ENCODE data around the gene TMEM82. TPM values are rescaled to one million over a fixed set of nuclear protein-coding genes. Genes with fewer than 3 reads are reported as not detected.

The TMEM82 gene
- total and polyA plus RNA-seq, 8 donors, result 0.10 to 4.9 (median 1.5) TPM; not detected in 4

DNA sequence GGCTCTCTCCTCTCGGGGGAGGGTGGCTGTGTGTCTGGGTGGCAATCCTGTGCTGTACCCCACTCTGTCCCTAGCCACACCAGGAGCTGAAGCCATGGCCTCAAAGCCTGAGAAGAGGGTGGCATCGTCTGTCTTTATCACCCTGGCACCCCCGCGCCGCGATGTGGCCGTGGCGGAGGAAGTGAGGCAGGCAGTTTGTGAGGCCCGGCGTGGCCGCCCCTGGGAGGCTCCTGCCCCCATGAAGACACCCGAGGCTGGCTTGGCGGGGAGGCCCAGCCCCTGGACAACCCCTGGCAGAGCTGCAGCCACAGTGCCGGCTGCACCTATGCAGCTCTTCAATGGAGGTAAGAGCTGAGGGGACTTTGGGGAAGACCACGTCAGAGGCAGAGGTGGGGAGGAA, 22.6 kb downstream of the TMEM82 start:
- H3K36me3 ChIP-seq, result peaks cover 21 to 55% (median 53%) of the 10 kb centered on the region in 4 donors
- TF ChIP-seq POLR2AphosphoS5 (IDR thresholded peaks at IDR 0.05) (no peak), CTCF (IDR thresholded peaks at IDR 0.05) (no peak), EP300 (IDR thresholded peaks at IDR 0.05) (no peak), POLR2A (IDR thresholded peaks at IDR 0.05) (no peak)
- no peaks in the 10 kb centered on the region for H3K9me3 ChIP-seq
- H3K4me3 ChIP-seq, result no peak overlapping the region
- H3K4me1 ChIP-seq, result peaks cover 27 to 49% (median 39%) of the 10 kb centered on the region in 4 donors
- 81 to 95% (median 83%) methylated on average over 14 to 15 of the region's 15 CpGs for WGBS, 5 donors
- no peak for DNase-seq
- H3K27ac ChIP-seq, result peak overlapping the region in 3 of 5 donors; percentile 5 to 43 (median 26)
- peaks cover 0 to 12% (median 0%) of the 10 kb centered on the region in 3 donors for H3K27me3 ChIP-seq
- intact Hi-C loops (cut with DNase I; ENCODE audit: low total_unique reads), result no loop called here

DNA sequence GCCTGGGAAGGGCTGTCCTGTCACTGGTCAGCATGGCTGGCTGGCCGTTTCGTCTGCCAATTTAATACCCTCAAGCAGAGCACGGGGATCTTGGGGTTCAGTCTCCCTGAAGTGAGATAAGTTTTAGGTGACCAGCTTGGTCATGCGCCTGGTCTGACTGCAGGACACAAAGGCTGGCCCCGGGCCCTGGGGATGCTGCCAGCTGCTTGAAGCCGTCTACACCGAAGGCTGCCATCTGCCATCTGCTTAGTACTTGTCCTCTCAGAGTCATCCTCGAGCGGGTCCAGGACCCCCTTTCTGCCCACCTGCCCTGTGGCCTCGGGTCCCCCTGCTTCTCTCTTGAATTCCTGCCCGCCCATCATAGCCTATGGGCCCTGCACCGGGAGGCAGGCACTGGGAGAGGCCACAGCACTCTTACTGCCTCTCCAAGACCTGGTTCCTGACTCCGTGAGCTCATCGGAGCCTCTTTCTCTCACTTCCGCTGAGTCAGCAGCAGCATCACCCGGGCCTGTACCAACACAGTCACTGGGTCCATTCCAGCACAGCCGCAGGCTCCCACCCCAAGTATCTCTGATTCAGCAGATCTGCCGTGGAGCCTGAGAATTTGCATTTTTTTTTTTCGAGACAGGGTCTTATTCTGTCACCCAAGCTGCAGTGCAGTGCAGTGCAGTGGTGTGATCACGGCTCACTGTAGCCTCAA, 23.3 kb downstream of the TMEM82 start:
- TF ChIP-seq CTCF (IDR thresholded peaks at IDR 0.05), result no peak
- TF ChIP-seq POLR2A (IDR thresholded peaks at IDR 0.05), result no peak
- TF ChIP-seq POLR2AphosphoS5 (IDR thresholded peaks at IDR 0.05), result no peak
- TF ChIP-seq EP300 (IDR thresholded peaks at IDR 0.05), result no peak
- DNase-seq, result no peak
- Histone ChIP-seq H3K27ac (no peak overlapping the region), H3K27me3 (peaks cover 0 to 6% (median 0%) of the 10 kb centered on the region in 3 donors), H3K4me3 (no peak overlapping the region), H3K36me3 (peaks cover 28 to 63% (median 61%) of the 10 kb centered on the region in 4 donors), H3K9me3 (no peaks in the 10 kb centered on the region), H3K4me1 (peaks cover 22 to 42% (median 32%) of the 10 kb centered on the region in 4 donors)
- WGBS, 5 donors, result 79 to 86% (median 81%) methylated on average over 18 to 20 of the region's 20 CpGs
- intact Hi-C loops (cut with DNase I; ENCODE audit: low total_unique reads), result no loop called here

GRCh38 chr1:15767941-15768340, 25.6 kb downstream of the TMEM82 start:
- Histone ChIP-seq H3K27ac (no peak overlapping the region), H3K27me3 (no peaks in the 10 kb centered on the region), H3K36me3 (peaks cover 43 to 86% (median 84%) of the 10 kb centered on the region in 4 donors), H3K4me3 (no peak overlapping the region), H3K4me1 (peaks cover 11 to 19% (median 16%) of the 10 kb centered on the region in 4 donors), H3K9me3 (no peaks in the 10 kb centered on the region)
- intact Hi-C loops (cut with DNase I; ENCODE audit: low total_unique reads), result no loop called here
- no peak for DNase-seq
- TF ChIP-seq POLR2A (IDR thresholded peaks at IDR 0.05) (no peak), CTCF (IDR thresholded peaks at IDR 0.05) (no peak), EP300 (IDR thresholded peaks at IDR 0.05) (no peak), POLR2AphosphoS5 (IDR thresholded peaks at IDR 0.05) (no peak)
- WGBS, 5 donors, result 89 to 98% (median 94%) methylated on average over 5 of the region's 5 CpGs

- H3K4me1 ChIP-seq, result peaks cover 11 to 16% (median 14%) of the 10 kb centered on the region in 4 donors
- no peak for TF ChIP-seq CTCF (IDR thresholded peaks at IDR 0.05)
- TF ChIP-seq POLR2AphosphoS5 (IDR thresholded peaks at IDR 0.05), result no peak
- TF ChIP-seq POLR2A (IDR thresholded peaks at IDR 0.05), result no peak
- no peak for TF ChIP-seq EP300 (IDR thresholded peaks at IDR 0.05)
- H3K9me3 ChIP-seq, result no peaks in the 10 kb centered on the region
- intact Hi-C loops (cut with DNase I; ENCODE audit: low total_unique reads), result no loop called here
- H3K4me3 ChIP-seq, result no peak overlapping the region
- no peaks in the 10 kb centered on the region for H3K27me3 ChIP-seq
- peaks cover 43 to 90% (median 88%) of the 10 kb centered on the region in 4 donors for H3K36me3 ChIP-seq
- 91 to 97% (median 95%) methylated on average over 4 to 7 of the region's 7 CpGs for WGBS, 5 donors
- DNase-seq, result no peak
- H3K27ac ChIP-seq, result no peak overlapping the region
Measured at GRCh38 chr1:15768388-15768787, 26.1 kb downstream of the TMEM82 start.

Measured in stomach (tissue), 9 donors.